HG03135 (cell line): ENCODE measurements around the gene OR2AT4.
A peak's percentile ranks its signal among the peaks of the same experiment; 100 is the strongest.
"Not testable (repeated sequence)": the region's sequence is repeated elsewhere in the genome, so short reads cannot be mapped to it uniquely, and the experiment has no call there.

Source experiments
- ATAC-seq: cut with Tn5 transposase; IDR thresholded peaks from one replicate; pipeline ENCODE4 v1.9.1; 2021; ENCODE audit warnings: mild to moderate bottlenecking, moderate library complexity; ENCODE audit not compliant: unreplicated experiment

OR2AT4 gene

GRCh38 chr11:75103380-75104026, 6.8 kb upstream of the OR2AT4 start:
- ATAC-seq = no peak

GRCh38 chr11:75101424-75102128, 4.9 kb upstream of the OR2AT4 start:
- ATAC-seq = no peak

- peak; percentile 90 for ATAC-seq
These were observed 3.6 kb upstream of the OR2AT4 start for GRCh38 chr11:75100314-75100713.

GRCh38 chr11:75099635-75100034, 3.0 kb upstream of the OR2AT4 start:
- ATAC-seq = no peak

- ATAC-seq = not testable (repeated sequence)
These were observed 2.3 kb upstream of the OR2AT4 start for GRCh38 chr11:75098835-75099439.

GRCh38 chr11:75098181-75098580, 1.5 kb upstream of the OR2AT4 start:
- not testable (repeated sequence) for ATAC-seq

- no peak for ATAC-seq
These were observed 489 bp upstream of the OR2AT4 start for GRCh38 chr11:75097173-75097557.

- ATAC-seq = not testable (repeated sequence)
These were observed 2.3 kb downstream of the OR2AT4 start for GRCh38 chr11:75094382-75094781.

GRCh38 chr11:75090671-75091177, 6.0 kb downstream of the OR2AT4 start:
- no peak for ATAC-seq

- ATAC-seq = no peak
These were observed 9.1 kb downstream of the OR2AT4 start for GRCh38 chr11:75087319-75088305.

GRCh38 chr11:75084883-75085282, 11.8 kb downstream of the OR2AT4 start:
- ATAC-seq = no peak

GRCh38 chr11:75083217-75083605, 13.5 kb downstream of the OR2AT4 start:
- no peak for ATAC-seq

- no peak for ATAC-seq
These were observed 14.0 kb downstream of the OR2AT4 start for GRCh38 chr11:75082601-75083216.

GRCh38 chr11:75079546-75079945, 17.1 kb downstream of the OR2AT4 start:
- no peak for ATAC-seq

GRCh38 chr11:75078233-75078632, 18.4 kb downstream of the OR2AT4 start:
- no peak for ATAC-seq

GRCh38 chr11:75077316-75077715, 19.4 kb downstream of the OR2AT4 start:
- no peak for ATAC-seq

- no peak for ATAC-seq
These were observed 20.0 kb downstream of the OR2AT4 start for GRCh38 chr11:75076671-75077070.

GRCh38 chr11:75073459-75074190, 23.1 kb downstream of the OR2AT4 start:
- no peak for ATAC-seq

GRCh38 chr11:75072582-75072981, 24.1 kb downstream of the OR2AT4 start:
- ATAC-seq = no peak

GRCh38 chr11:75069473-75069872, 27.2 kb downstream of the OR2AT4 start:
- ATAC-seq = no peak
